Thymus (tissue), 11 donors: ENCODE data around the gene KRTAP10-7. TPM values are rescaled to one million over a fixed set of nuclear protein-coding genes. Genes with fewer than 3 reads are reported as not detected.
"Not testable (repeated sequence)": the region's sequence is repeated elsewhere in the genome, so short reads cannot be mapped to it uniquely, and the experiment has no call there.

Experiments
- DNase-seq, 9 donors: peaks; one replicate each; pipeline ENCODE4 v3.0.0-alpha.2; 2013; ENCODE audit warnings: low spot score in 9 of 9, low read depth in 6 of 9, missing footprints in 1 of 9
- H3K27ac ChIP-seq, 2 donors: one replicate each; pipeline ENCODE4 v1.5.1; 2013; ENCODE audit warnings: control low read depth in 1 of 2, low read depth in 1 of 2, low read length in 1 of 2, mild to moderate bottlenecking in 1 of 2, moderate library complexity in 1 of 2
- H3K27me3 ChIP-seq, 2 donors: one replicate each; pipeline ENCODE4 v1.5.1; 2013; ENCODE audit warnings: low read length in 1 of 2; ENCODE audit not compliant: control insufficient read depth in 2 of 2, insufficient read depth in 1 of 2
- H3K36me3 ChIP-seq, 2 donors: one replicate each; pipeline ENCODE4 v1.5.1; 2013; ENCODE audit warnings: low read length in 1 of 2, mild to moderate bottlenecking in 1 of 2, moderate library complexity in 1 of 2; ENCODE audit not compliant: control insufficient read depth in 2 of 2, insufficient read depth in 2 of 2
- H3K4me1 ChIP-seq, 2 donors: one replicate each; pipeline ENCODE4 v1.5.1; 2013; ENCODE audit warnings: low read length in 2 of 2; ENCODE audit not compliant: control insufficient read depth in 2 of 2, insufficient read depth in 2 of 2
- H3K4me3 ChIP-seq, 2 donors: one replicate each; pipeline ENCODE4 v1.5.1; 2013; ENCODE audit warnings: low read length in 2 of 2, control low read depth in 1 of 2, mild to moderate bottlenecking in 1 of 2
- H3K9me3 ChIP-seq, 2 donors: one replicate each; pipeline ENCODE4 v1.5.1; 2013; ENCODE audit warnings: low read length in 1 of 2, mild to moderate bottlenecking in 1 of 2; ENCODE audit not compliant: control insufficient read depth in 2 of 2, insufficient read depth in 1 of 2
- WGBS: extraction: QIAGEN DNeasy Blood & Tissue Kit; methylation state at CpG from one replicate; pipeline ENCODE4 v1.1.7; 2013; 5-methylcytosine and 5-hydroxymethylcytosine counted together
- polyA plus RNA-seq: library from polyadenylated mRNA; stranded (reverse); fragments of 200-250 nt; gene quantifications from one replicate; pipeline ENCODE4 v1.2.3, GENCODE V29; 2013
- total RNA-seq: library from RNA; stranded (reverse); fragments of 120-200 nt; gene quantifications from one replicate; pipeline ENCODE4 v1.2.4, GENCODE V29; 2013
- donor health status: healthy.

Gene KRTAP10-7
- total and polyA plus RNA-seq, 2 donors, result not detected

DNA sequence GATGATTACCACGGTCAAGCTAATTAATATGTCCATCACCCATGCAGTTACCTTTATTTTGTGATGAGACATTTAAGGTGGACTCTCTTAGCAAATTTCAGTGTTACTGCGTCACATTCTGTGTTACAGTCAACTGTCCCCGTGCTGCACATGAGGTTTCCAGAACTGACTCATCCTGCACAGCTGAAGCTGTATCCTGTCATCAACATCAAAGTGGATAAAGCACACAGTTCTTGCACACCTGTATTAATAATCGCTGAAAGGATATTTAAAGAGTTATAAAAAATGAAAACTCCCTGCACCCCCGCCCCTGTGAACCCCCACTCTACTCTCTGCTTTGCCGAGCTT, 16.6 kb upstream of the KRTAP10-7 start:
- Histone ChIP-seq H3K4me1 (no peaks in the 10 kb centered on the region), H3K27me3 (peaks cover 0 to 2% of the 10 kb centered on the region in 2 donors), H3K27ac (no peak overlapping the region), H3K4me3 (no peak overlapping the region), H3K36me3 (no peaks in the 10 kb centered on the region), H3K9me3 (peaks cover 3 to 24% of the 10 kb centered on the region in 2 donors)
- DNase-seq, result no peak
- 80% methylated on average over 6 of the region's 6 CpGs for WGBS

- Histone ChIP-seq H3K9me3 (peaks cover 1 to 8% of the 10 kb centered on the region in 2 donors), H3K4me1 (no peaks in the 10 kb centered on the region), H3K36me3 (no peaks in the 10 kb centered on the region), H3K27ac (no peak overlapping the region), H3K4me3 (no peak overlapping the region), H3K27me3 (no peaks in the 10 kb centered on the region)
- WGBS, result 84% methylated on average over 3 of the region's 3 CpGs
- DNase-seq, result no peak
Measured at GRCh38 chr21:44585892-44586291, 14.5 kb upstream of the KRTAP10-7 start.

DNA sequence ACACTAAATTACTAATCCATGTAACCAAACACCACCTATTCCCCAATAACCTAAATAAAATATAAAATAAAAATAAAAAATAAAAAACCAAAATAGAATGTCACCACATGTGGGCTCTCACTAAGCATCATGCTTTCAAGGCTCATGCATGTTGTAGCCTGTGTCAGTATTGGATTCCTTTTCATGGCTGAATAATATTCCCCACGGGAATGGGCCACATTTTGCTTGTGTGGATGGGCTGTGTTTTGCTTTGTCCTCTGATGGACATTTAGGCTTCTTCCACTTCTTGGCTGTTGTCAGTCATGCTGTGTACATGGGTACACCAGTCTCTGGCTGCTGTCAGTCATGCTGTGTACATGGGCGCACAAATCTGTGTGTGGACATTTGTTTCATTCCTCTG, 11.3 kb upstream of the KRTAP10-7 start:
- DNase-seq, result no peak
- Histone ChIP-seq H3K36me3 (no peaks in the 10 kb centered on the region), H3K27ac (no peak overlapping the region), H3K4me3 (no peak overlapping the region), H3K4me1 (peaks cover 0 to 2% of the 10 kb centered on the region in 2 donors), H3K9me3 (no peaks in the 10 kb centered on the region), H3K27me3 (peaks cover 0 to 6% of the 10 kb centered on the region in 2 donors)
- 93% methylated on average over 2 of the region's 2 CpGs for WGBS

DNA sequence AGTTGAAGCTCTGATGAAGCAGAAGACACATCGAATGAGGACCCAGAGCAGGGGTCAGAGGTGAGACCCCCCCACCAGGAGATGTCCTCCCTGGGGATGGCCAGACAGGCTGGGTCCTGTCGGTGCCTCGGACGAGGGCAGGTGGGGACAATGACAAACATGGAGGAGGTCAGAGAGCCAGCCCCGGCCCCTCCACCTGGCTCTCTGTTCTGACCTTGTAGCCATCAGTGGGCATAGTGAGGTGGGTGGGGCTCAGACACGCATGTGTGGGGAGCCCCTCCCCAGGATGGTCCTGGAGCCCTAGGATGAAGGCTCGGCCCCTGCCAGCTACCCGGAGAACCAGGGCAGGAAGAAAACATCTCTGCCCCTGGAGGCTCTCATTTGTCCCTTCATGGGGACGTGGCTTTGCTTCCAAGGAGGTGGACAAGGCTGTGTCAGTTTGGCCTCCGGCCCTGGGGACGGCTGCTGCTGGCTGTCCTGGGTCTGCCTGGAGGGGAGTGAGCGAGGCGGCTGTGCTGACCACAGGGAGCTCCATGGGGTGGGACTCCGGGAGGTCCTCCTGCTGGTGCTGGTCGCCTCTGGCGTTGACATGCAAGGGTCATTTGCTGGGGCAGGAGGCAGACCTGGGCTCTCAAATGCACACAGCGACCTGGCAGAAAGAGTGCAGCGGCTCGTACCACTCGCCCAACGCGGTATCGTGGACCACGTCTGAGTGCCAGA, 10.7 kb upstream of the KRTAP10-7 start:
- no peak overlapping the region for H3K27ac ChIP-seq
- no peaks in the 10 kb centered on the region for H3K36me3 ChIP-seq
- no peaks in the 10 kb centered on the region for H3K9me3 ChIP-seq
- no peak overlapping the region for H3K4me3 ChIP-seq
- no peak for DNase-seq
- peaks cover 0 to 6% of the 10 kb centered on the region in 2 donors for H3K27me3 ChIP-seq
- WGBS, result 89% methylated on average over 24 of the region's 24 CpGs
- H3K4me1 ChIP-seq, result peaks cover 0 to 2% of the 10 kb centered on the region in 2 donors

DNA sequence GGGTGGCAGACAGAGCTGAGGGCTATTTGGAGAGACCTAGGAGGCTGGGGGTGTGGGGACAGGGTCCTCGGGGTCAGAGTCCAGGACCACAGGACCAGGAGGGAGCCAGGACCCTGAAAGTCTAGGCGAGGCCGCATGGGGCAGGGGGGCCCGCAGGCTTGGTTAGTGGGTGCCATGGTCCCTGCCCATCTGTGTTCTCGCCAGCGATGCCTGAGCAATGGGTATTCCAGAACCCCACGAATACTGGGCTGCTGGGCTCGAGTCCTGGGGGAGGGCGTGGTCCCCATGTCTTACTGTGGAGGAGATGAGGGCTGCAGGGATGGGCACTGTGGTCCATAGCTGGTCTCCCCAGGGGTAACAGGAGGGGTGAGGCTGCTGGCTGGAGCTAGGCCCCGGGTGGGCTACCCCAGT, 10.1 kb upstream of the KRTAP10-7 start:
- no peak overlapping the region for H3K4me3 ChIP-seq
- no peaks in the 10 kb centered on the region for H3K36me3 ChIP-seq
- H3K27ac ChIP-seq, result no peak overlapping the region
- DNase-seq, result no peak
- H3K27me3 ChIP-seq, result peaks cover 0 to 6% of the 10 kb centered on the region in 2 donors
- H3K4me1 ChIP-seq, result peaks cover 0 to 2% of the 10 kb centered on the region in 2 donors
- no peaks in the 10 kb centered on the region for H3K9me3 ChIP-seq
- 92% methylated on average over 10 of the region's 10 CpGs for WGBS

DNA sequence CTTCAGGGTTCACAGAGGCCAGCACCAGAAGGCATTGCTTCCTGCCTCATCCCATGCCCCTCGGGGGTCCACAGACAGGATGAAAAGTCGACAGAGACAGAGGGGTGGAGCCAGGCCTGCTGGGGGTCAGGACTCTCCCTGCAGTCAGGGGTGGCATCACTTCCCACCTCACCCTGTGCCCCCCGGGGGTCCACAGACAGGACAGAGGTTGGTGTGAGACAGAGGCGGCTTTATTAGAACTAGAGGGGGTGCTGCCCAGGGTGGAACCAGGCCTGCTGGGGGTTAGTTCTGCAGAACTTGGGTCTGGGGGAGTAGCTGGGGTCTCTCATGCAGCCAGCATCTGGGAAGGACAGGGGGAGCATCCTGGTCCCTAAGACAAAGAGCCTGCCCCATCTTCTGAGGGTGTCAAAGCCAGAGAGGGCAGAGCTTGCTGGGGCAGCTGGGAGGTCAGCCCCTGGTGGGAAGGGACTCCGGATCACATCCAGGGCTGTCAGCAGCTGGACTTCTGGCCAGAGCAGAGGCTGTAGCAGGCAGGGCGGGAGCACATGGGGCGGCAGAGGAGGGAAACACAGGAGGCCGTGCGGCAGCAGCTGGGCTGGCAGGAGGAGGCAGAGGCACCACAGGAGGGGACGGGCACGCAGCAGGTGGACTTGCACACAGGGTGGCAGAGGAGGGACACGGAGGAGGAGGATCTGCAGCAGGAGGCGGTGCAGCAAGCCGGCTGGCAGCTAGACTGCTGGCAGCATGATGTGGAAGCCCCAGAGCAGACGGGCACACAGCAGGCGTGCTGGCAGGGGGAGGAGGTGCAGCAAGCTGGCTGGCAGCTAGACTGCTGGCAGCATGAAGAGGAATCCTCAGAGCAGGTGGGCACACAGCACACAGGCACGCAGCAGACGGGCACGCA, 9.2 kb upstream of the KRTAP10-7 start:
- not testable (repeated sequence) for DNase-seq, H3K4me3 ChIP-seq
- 81% methylated on average over 18 of the region's 19 CpGs for WGBS

GRCh38 chr21:44591801-44592130, 8.6 kb upstream of the KRTAP10-7 start:
- not testable (repeated sequence) for H3K27me3 ChIP-seq, H3K4me3 ChIP-seq, H3K9me3 ChIP-seq, DNase-seq, H3K4me1 ChIP-seq, H3K36me3 ChIP-seq, H3K27ac ChIP-seq
- 76% methylated on average over 4 of the region's 4 CpGs for WGBS

More for the DNA sequence above, 9.2 kb upstream of the KRTAP10-7 start:
- H3K4me1 ChIP-seq, H3K27ac ChIP-seq, H3K36me3 ChIP-seq, H3K27me3 ChIP-seq, H3K9me3 ChIP-seq: not testable (repeated sequence)

DNA sequence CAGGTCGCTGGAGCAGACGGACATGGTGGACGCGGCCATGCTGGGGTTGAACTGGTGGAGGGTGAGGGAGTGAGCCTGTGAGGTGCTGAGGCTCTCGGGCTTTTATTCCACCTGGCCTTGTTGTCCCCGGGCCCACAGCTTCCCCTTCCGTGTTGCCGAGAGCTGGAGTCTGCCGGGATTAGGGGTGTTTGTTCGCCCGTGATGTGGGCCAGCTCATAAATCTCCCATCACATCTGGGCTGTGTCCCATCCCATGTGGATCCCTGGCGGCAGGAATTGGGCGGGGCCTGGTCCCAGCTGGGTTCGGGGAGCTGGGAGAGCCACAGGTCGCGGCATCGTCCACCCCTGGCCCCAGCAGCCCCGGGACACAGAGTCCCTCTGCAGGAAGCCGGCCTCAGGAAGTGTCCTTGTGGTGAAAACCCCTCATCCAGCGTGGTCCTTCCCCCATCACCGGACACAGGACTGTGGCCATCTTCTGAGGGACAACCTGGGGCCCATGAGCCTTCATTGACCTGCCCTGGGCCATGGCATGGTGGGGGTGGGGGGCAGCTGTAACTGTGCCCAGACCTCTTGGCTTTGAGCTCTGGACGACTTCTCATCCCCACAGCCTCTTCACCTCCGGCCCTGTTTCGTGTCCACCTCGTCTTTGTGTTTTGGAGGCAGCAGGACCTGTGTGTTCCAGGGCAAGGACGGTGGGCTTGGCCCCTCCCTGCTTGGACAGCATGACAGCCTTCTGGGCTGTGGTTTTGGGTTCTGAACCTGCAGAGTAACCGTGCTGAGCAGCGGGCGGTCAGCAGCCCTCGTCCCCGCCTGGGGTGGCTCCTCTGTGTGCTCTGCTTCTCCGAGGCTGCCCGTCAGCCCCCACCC, 7.7 kb upstream of the KRTAP10-7 start, which contains the start of gene KRTAP10-6:
KRTAP10-6 (minus strand) TSS at position 60 of the 866 bp plus-strand sequence; CDS start at position 39, 21 bp downstream.
- WGBS, result 69% methylated on average over 33 of the region's 33 CpGs
- Histone ChIP-seq H3K27ac (no peak within 1 kb of the TSS), H3K36me3 (no peaks in the 10 kb centered on the region), H3K4me1 (peaks cover 0 to 2% of the 10 kb centered on the region in 2 donors), H3K9me3 (no peaks in the 10 kb centered on the region), H3K27me3 (peaks cover 0 to 6% of the 10 kb centered on the region in 2 donors), H3K4me3 (no peak within 1 kb of the TSS)
- no peak for DNase-seq
